Type B pancreatic cell (in vitro differentiated cells): ENCODE data around the gene DPEP2. TPM values are rescaled to one million over a fixed set of nuclear protein-coding genes. Genes with fewer than 3 reads are reported as not detected.

Source experiments
- DNase-seq: peaks from one replicate; pipeline ENCODE4 v3.0.0; 2021; ENCODE audit warnings: mixed read lengths; ENCODE audit not compliant: unreplicated experiment; ENCODE audit errors: extremely low spot score
- H3K27ac Mint-ChIP-seq: 2 replicates; pipeline ENCODE4 v1.8.0; 2021; ENCODE audit warnings: mild to moderate bottlenecking, mixed read lengths
- H3K27me3 Mint-ChIP-seq: 2 replicates; pipeline ENCODE4 v1.8.0; 2021; ENCODE audit warnings: mixed read lengths
- H3K36me3 Mint-ChIP-seq: 2 replicates; pipeline ENCODE4 v1.8.0; 2021; ENCODE audit warnings: mixed read lengths
- H3K4me1 Mint-ChIP-seq: one replicate; pipeline ENCODE4 v1.8.0; 2021; ENCODE audit warnings: mixed read lengths; ENCODE audit not compliant: unreplicated experiment
- H3K4me3 Mint-ChIP-seq: 2 replicates; pipeline ENCODE4 v1.8.0; 2021; ENCODE audit warnings: mild to moderate bottlenecking, mixed read lengths
- H3K9me3 Mint-ChIP-seq: 2 replicates; pipeline ENCODE4 v1.8.0; 2021; ENCODE audit warnings: mixed read lengths
- CTCF ChIP-seq: fragments of 200-600 bp; sonication (generic); conservative IDR thresholded peaks from 2 replicates; pipeline ENCODE4 v1.5.0; 2021; ENCODE audit warnings: antibody characterized with exemption, mild to moderate bottlenecking
- total RNA-seq: library from RNA; stranded (reverse); gene quantifications from 2 replicates; pipeline ENCODE4 v1.2.1, GENCODE V29; 2021; ENCODE audit warnings: low replicate concordance

DPEP2 gene
- total RNA-seq, 1 donor from 2014 or later, result not detected

GRCh38 chr16:67961551-67961957 is 37.7 kb downstream of the DPEP2 start:
- no peaks in the 10 kb centered on the region for H3K27me3 Mint-ChIP-seq
- H3K4me1 Mint-ChIP-seq, result peaks cover 18% of the 10 kb centered on the region
- DNase-seq, result no peak
- no peaks in the 10 kb centered on the region for H3K9me3 Mint-ChIP-seq
- H3K36me3 Mint-ChIP-seq, result peaks cover 18% of the 10 kb centered on the region
- no peak overlapping the region for H3K4me3 Mint-ChIP-seq
- TF ChIP-seq CTCF, result no peak
- H3K27ac Mint-ChIP-seq, result no peak overlapping the region

GRCh38 chr16:67959536-67960329 is 39.6 kb downstream of the DPEP2 start:
- no peak for TF ChIP-seq CTCF
- Mint-ChIP-seq H3K27ac (no peak overlapping the region), H3K4me1 (peaks cover 6% of the 10 kb centered on the region), H3K9me3 (no peaks in the 10 kb centered on the region), H3K27me3 (no peaks in the 10 kb centered on the region), H3K36me3 (peaks cover 13% of the 10 kb centered on the region), H3K4me3 (no peak overlapping the region)
- DNase-seq, result no peak

- no peaks in the 10 kb centered on the region for H3K4me1 Mint-ChIP-seq
- H3K4me3 Mint-ChIP-seq, result no peak overlapping the region
- H3K36me3 Mint-ChIP-seq, result peaks cover 9% of the 10 kb centered on the region
- no peak for DNase-seq
- H3K27ac Mint-ChIP-seq, result no peak overlapping the region
- TF ChIP-seq CTCF, result no peak
- no peaks in the 10 kb centered on the region for H3K9me3 Mint-ChIP-seq
- H3K27me3 Mint-ChIP-seq, result no peaks in the 10 kb centered on the region
These were observed 41.7 kb downstream of the DPEP2 start for GRCh38 chr16:67957622-67958021.

GRCh38 chr16:67954421-67955196 is 44.7 kb downstream of the DPEP2 start:
- TF ChIP-seq CTCF, result no peak
- no peaks in the 10 kb centered on the region for H3K27me3 Mint-ChIP-seq
- H3K36me3 Mint-ChIP-seq, result peaks cover 5% of the 10 kb centered on the region
- H3K4me3 Mint-ChIP-seq, result no peak overlapping the region
- DNase-seq, result no peak
- no peaks in the 10 kb centered on the region for H3K4me1 Mint-ChIP-seq
- no peaks in the 10 kb centered on the region for H3K9me3 Mint-ChIP-seq
- no peak overlapping the region for H3K27ac Mint-ChIP-seq

GRCh38 chr16:67953641-67954375 is 45.5 kb downstream of the DPEP2 start:
- Mint-ChIP-seq H3K27me3 (no peaks in the 10 kb centered on the region), H3K36me3 (peaks cover 5% of the 10 kb centered on the region), H3K27ac (no peak overlapping the region)

More at GRCh38 chr16:67953641-67954375, 45.5 kb downstream of the DPEP2 start:
- DNase-seq, result no peak
- H3K4me1 Mint-ChIP-seq, result no peaks in the 10 kb centered on the region
- TF ChIP-seq CTCF, result no peak
- no peaks in the 10 kb centered on the region for H3K9me3 Mint-ChIP-seq
- H3K4me3 Mint-ChIP-seq, result no peak overlapping the region
